T-helper 1 cell treated with Interleukin-12 subunit alpha and Interleukin-12 subunit beta and Interleukin-4 antibody, amounts not matched to agents 30 μg/mL and 1 μg/mL, for 36 hours (primary cell): ENCODE data around the gene AHNAK2.
A peak's percentile ranks its signal among the peaks of the same experiment; 100 is the strongest.
"Not testable (repeated sequence)": the region's sequence is repeated elsewhere in the genome, so short reads cannot be mapped to it uniquely, and the experiment has no call there.

Source experiments
- H3K27ac Mint-ChIP-seq: one replicate; pipeline ENCODE4 v1.8.0; 2021; ENCODE audit warnings: mild to moderate bottlenecking, mixed read lengths
- H3K27me3 Mint-ChIP-seq: one replicate; pipeline ENCODE4 v1.8.0; 2021; ENCODE audit warnings: low read depth, mixed read lengths
- H3K36me3 Mint-ChIP-seq: one replicate; pipeline ENCODE4 v1.8.0; 2021; ENCODE audit warnings: low read depth, mixed read lengths
- H3K4me1 Mint-ChIP-seq: one replicate; pipeline ENCODE4 v1.8.0; 2021; ENCODE audit warnings: low read depth, mixed read lengths
- H3K4me3 Mint-ChIP-seq: one replicate; pipeline ENCODE4 v1.8.0; 2021; ENCODE audit warnings: mild to moderate bottlenecking, moderate library complexity, mixed read lengths
- H3K9me3 Mint-ChIP-seq: one replicate; pipeline ENCODE4 v1.8.0; 2021; ENCODE audit warnings: mixed read lengths

Gene AHNAK2

DNA sequence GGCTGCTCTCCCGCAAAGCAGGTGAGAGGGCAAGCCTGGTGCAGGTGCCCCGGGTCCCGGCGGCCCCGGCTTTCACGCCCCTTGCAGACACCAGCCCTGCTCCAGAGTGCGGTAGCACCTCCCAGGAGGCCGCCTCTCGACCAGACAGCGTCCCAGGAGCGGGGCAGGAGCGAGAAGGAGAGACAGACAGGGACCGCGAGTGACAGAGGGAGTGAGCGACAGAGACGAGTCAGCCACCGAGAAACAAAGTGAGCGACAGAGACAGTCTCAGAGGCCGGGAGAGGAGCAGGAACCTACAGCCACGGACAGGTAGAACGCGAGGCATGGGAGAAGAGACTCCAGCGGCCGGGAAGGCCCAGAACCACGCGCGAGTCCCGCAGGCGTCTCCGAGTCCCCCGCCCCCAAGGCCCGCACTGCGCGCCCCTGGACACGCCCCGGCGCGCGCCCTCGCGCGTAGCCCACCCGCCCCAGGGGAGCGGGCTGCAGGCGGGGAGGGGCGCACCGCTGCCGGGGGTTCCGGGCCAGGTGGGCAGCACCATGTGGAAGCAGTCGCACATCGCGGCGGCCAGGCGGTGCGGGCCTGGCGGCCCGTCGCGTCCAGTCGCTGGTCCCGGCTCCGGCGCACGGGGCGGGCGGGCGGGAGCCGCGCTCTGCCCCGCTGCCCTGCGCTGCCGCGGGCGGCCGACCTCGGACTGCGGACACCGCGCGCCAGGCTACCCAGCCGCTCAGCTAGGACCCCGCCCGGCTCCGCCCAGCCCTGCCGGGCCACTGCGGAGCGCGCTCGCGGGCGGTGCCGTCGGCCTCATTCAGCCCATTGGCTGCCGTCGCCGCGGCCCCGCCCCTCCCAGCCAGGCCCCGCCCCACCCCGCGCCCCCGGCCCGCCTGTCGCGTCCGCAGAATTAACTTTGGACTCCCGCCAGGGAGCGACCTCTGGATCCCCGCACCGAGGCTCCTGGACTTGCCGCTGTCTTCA is at the start of gene AHNAK2:
Gene AHNAK2 (minus strand): TSS at position 694 of the 973 bp plus-strand sequence. CDS start 137 bp downstream, at position 557.
- no peaks in the 10 kb centered on the region for H3K9me3 Mint-ChIP-seq
- peaks cover 29% of the 10 kb centered on the region for H3K27me3 Mint-ChIP-seq
- peak within 1 kb of the TSS; percentile 79 for H3K4me3 Mint-ChIP-seq
- H3K27ac Mint-ChIP-seq: no peak within 1 kb of the TSS
- peaks cover 5% of the 10 kb centered on the region for H3K4me1 Mint-ChIP-seq
- no peaks in the 10 kb centered on the region for H3K36me3 Mint-ChIP-seq

DNA sequence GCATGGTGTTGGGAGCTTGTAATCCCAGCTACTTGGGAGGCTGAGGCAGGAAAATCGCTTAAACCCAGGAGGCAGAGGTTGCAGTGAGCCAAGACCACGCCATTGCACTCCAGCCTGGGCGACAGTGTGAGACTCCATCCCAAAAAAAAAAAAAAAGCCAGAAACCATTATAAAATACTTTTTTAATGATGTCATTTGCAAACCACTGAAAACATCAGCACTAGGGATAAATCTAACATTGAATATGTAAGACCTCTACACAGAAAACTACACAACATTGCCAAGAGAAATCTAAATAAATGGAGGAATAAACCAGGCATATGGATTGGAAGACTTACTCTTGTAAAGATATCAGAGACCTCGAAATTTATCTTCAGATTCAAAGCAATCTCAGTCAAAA is 49.5 kb upstream of the AHNAK2 start:
- peaks cover 19% of the 10 kb centered on the region for H3K4me1 Mint-ChIP-seq
- H3K9me3 Mint-ChIP-seq, H3K27me3 Mint-ChIP-seq, H3K4me3 Mint-ChIP-seq, H3K36me3 Mint-ChIP-seq, H3K27ac Mint-ChIP-seq: not testable (repeated sequence)

DNA sequence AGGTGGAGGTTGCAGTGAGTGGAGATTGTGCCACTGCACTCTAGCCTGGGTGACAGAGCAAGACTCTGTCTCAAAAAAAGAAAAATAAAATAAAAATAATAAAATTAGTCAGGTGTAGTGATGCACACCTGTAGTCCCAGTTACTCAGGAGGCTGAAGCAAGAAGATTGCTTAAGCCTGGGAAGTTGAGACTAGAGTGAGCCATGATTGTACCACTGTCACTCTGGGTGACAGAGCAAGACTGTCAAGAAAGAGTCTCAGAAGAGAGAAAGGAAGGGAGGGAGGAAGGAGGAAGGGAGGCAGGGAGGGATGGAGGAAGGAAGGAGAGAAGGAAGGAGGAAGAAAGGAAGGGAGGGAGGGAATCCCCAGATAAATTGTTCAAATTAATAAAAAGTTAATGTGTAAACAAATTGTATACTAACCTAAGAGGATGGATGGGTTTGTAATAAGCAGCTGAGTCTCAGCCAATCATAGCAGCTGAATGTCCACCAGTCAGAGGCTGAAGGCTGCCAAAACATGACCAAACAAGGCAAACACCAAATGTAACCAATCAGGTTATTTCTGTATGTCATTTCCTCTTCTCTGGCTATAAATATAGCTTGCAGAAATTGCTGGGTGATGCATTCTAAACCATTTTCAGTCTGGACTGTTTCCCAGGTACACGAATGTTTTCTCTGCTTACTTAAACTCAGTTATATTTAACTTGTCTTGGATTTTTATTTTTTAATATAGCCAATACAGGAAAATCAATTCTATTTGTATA is 48.8 kb upstream of the AHNAK2 start:
- Mint-ChIP-seq H3K4me3 (no peak overlapping the region), H3K4me1 (peaks cover 19% of the 10 kb centered on the region), H3K36me3 (peaks cover 5% of the 10 kb centered on the region), H3K27ac (peak overlapping the region; percentile 71), H3K27me3 (no peaks in the 10 kb centered on the region), H3K9me3 (peaks cover 3% of the 10 kb centered on the region)

DNA sequence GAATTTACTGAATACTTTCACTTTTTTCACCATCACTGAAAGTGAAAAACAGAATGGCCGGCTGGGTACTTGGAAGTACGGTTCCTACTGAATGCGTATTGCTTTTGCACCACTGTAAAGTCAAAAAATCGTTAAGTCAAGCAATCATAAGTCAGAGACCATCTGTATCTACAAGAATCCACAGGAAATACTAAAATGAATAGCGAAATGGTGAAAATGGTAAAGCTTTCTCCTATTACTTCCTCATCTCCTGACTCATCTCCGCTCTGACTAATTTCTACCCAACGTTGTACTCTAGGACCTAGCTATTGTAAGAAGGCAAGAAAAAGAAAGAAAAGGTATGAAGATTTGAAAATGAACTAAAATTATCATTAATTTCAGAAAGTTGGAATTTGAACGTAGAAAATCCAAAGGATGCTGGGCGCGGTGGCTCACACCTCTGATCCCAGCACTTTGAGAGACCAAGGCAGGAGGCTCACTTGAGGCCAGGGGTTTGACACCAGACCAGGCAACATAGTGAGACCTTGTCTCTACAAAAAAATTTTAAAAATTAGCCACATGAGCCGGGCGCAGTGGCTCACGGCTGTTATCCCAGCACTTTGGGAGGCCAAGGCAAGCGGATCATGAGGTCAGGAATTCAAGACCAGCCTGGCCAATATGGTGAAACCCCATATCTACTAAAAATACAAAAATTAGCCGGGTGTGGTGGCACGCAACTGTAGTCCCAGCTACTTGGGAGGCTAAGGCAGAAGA is 48.0 kb upstream of the AHNAK2 start:
- peaks cover 5% of the 10 kb centered on the region for H3K36me3 Mint-ChIP-seq
- peaks cover 3% of the 10 kb centered on the region for H3K9me3 Mint-ChIP-seq
- peak overlapping the region; percentile 71 for H3K27ac Mint-ChIP-seq
- H3K4me3 Mint-ChIP-seq: peak overlapping the region; percentile 15
- peaks cover 24% of the 10 kb centered on the region for H3K4me1 Mint-ChIP-seq
- no peaks in the 10 kb centered on the region for H3K27me3 Mint-ChIP-seq

DNA sequence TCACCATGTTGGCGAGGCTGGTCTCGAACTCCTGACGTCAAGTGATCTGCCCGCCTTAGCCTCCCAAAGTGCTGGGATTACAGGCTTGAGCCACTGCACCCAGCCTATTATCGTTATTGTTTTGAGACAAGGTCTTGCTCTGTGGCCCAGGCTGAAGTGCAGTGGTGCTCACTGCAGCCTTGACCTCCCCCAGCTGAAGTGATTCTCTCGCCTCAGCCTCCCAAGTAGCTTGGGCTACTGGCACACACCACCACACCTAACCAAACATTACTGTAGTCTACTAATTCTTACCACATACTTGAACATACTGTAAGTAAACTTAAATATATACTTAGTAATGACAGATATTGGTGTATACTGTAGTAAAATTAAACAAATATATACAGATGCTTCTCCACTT is 47.3 kb upstream of the AHNAK2 start:
- Mint-ChIP-seq H3K4me1 (peaks cover 24% of the 10 kb centered on the region), H3K9me3 (peaks cover 3% of the 10 kb centered on the region), H3K27me3 (no peaks in the 10 kb centered on the region), H3K4me3 (no peak overlapping the region), H3K27ac (peak overlapping the region; percentile 45), H3K36me3 (peaks cover 5% of the 10 kb centered on the region)

DNA sequence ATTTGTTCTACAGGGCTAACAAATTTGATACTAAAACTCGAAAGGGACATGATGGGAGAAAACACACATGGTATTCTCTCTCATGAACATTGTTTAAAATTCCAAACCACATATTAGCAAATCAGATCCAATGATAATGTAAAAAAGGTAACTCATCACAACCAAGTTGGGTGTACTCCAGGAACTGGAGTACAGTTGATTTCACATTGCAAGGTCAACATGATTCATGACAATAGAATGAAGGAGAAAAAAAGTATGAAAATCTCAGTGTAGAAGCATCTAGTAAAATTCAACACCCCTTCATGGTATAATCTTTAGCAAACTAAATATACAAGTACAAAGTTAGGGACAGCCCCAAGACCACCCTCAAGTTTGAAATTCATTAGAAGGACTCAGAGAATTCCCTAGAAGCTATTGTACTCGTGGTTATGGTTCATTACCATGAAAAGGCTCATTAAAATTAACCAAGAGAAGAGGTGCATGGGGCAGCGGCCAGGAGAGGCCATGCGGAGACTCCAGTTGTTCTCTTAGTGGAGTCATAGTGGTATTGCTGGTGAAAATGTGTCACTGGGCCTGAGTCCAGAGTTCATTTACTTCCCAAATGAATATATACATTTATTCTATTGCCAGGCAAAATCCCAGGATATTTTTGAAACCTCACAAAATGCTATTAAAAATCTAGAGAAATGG is 45.8 kb upstream of the AHNAK2 start:
- no peaks in the 10 kb centered on the region for H3K27me3 Mint-ChIP-seq
- H3K27ac Mint-ChIP-seq: no peak overlapping the region
- H3K4me3 Mint-ChIP-seq: no peak overlapping the region
- H3K9me3 Mint-ChIP-seq: peaks cover 3% of the 10 kb centered on the region
- peaks cover 32% of the 10 kb centered on the region for H3K4me1 Mint-ChIP-seq
- peaks cover 14% of the 10 kb centered on the region for H3K36me3 Mint-ChIP-seq

DNA sequence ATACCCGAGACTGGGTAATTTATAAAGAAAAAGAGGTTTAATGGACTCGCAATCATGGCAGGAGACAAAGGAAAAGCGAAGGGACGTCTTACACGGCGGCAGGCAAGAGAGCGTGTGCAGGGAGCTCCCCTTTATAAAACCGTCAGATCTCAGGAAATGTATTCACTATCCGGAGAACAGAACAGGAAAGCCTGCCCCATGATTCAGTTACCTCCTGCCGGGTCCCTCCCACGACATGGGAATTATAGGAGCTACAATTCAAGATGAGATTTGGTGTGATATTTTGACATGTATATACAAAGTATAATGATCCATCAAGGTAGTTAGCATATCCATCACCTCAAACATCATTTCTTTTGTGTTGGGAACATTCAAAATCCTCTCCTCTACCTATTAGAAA is 45.0 kb upstream of the AHNAK2 start:
- H3K27ac Mint-ChIP-seq: no peak overlapping the region
- peaks cover 15% of the 10 kb centered on the region for H3K36me3 Mint-ChIP-seq
- no peak overlapping the region for H3K4me3 Mint-ChIP-seq
- peaks cover 36% of the 10 kb centered on the region for H3K4me1 Mint-ChIP-seq
- no peaks in the 10 kb centered on the region for H3K27me3 Mint-ChIP-seq
- H3K9me3 Mint-ChIP-seq: peaks cover 3% of the 10 kb centered on the region

DNA sequence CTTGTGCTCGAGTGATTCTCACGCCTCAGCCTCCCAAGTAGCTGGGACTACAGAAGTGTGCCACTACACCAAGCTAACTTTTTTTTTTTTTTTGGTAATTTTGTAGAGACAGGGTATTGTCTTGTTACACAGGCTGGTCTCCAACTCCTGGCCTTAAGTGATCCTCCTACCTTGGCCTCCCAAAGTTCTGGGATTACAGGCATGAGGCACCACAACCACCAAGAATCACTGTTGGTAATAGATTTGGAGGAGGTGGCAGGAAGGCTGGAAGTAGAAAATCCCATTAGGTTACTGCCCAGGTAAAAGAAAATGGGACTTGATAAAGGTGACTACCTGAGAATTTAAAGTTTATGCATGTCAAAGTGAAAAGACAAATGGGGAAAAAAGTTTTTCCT is 44.1 kb upstream of the AHNAK2 start:
- peak overlapping the region; percentile 61 for H3K27ac Mint-ChIP-seq
- H3K4me1 Mint-ChIP-seq: peaks cover 40% of the 10 kb centered on the region
- H3K27me3 Mint-ChIP-seq: no peaks in the 10 kb centered on the region
- H3K36me3 Mint-ChIP-seq: peaks cover 17% of the 10 kb centered on the region
- H3K9me3 Mint-ChIP-seq: peaks cover 3% of the 10 kb centered on the region
- peak overlapping the region; percentile 85 for H3K4me3 Mint-ChIP-seq

DNA sequence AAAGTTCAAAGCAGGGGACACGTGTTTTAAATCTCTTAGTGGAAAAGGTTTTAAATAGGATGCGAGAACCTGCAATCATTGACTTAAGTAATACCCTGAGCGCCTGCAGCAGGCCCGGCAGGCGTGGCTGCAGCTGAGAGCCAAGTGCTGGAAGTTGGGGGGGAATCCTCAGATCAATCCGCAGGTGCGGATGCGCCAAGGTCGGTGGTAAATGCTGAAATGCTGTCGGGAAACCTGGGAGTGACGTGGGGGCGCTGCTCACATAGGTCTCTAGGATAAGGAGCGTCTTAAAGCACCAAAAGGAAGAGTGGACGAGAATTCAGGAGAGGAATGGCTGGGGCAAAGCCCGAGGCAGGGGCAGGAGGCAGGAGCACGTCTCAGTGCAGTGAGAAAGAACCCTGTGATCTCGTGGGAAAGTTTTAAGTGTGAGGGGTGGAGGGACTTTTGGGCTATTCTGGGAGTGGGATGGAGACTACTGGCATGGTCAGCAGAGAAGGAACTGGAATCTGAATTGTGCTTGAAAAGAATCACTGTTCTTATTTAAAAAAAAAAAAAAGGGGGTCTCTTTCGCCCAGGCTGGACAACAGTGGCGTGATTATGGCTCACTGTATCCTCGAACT is 43.6 kb upstream of the AHNAK2 start:
- H3K9me3 Mint-ChIP-seq: peaks cover under 1% of the 10 kb centered on the region
- no peaks in the 10 kb centered on the region for H3K27me3 Mint-ChIP-seq
- H3K4me3 Mint-ChIP-seq: peak overlapping the region; percentile 85
- H3K4me1 Mint-ChIP-seq: peaks cover 42% of the 10 kb centered on the region
- peaks cover 17% of the 10 kb centered on the region for H3K36me3 Mint-ChIP-seq
- H3K27ac Mint-ChIP-seq: peak overlapping the region; percentile 61

DNA sequence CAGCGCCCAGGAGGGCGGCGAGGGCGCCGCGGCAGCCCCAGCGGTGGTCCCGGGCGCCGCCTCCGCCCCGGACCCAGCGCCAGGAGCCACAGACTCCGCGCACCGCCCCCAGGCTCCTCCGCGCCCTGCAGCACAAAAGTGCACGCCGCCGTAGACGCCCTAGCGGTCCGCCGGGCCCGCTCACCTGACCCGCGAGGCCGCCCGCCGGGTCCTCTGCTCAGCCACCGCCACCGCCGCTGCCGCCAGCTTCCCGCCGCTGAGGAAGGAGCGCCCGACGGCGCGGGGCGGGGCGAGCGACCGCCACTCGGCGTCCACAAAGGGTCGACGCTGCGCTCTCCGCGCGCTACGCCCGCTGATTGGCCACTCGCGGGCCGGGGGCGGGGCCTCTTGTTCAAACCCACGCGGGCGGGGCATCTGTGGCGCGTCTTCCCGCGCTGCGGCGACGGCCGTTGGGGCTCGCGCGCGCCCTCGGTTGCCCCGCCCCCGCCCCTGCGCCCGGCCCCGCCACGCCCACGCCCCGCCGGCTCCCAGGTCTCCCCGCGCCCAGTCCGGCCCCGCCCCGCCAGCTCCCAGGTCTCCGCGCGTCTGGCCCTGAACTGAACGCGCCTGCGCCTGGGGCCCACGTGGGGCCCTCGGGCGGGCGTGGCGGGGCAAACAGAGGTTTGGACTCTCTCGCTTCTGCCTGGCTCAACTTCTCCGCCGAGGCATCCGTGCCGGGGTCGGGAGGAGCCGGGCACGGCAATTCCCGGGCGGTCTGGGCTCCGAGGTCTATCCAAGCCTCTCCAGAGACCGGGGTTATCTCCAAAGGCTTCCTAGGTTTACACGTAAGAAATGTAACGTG is 42.9 kb upstream of the AHNAK2 start, which contains the start of gene CDCA4:
Gene CDCA4 (minus strand): TSS at position 269 of the 841 bp plus-strand sequence. CDS start 9,154 bp downstream, outside the sequence.
- H3K4me1 Mint-ChIP-seq: peaks cover 45% of the 10 kb centered on the region
- no peaks in the 10 kb centered on the region for H3K9me3 Mint-ChIP-seq
- peaks cover 22% of the 10 kb centered on the region for H3K36me3 Mint-ChIP-seq
- peak within 1 kb of the TSS; percentile 89 for H3K27ac Mint-ChIP-seq
- H3K4me3 Mint-ChIP-seq: peak within 1 kb of the TSS; percentile 92
- no peaks in the 10 kb centered on the region for H3K27me3 Mint-ChIP-seq

DNA sequence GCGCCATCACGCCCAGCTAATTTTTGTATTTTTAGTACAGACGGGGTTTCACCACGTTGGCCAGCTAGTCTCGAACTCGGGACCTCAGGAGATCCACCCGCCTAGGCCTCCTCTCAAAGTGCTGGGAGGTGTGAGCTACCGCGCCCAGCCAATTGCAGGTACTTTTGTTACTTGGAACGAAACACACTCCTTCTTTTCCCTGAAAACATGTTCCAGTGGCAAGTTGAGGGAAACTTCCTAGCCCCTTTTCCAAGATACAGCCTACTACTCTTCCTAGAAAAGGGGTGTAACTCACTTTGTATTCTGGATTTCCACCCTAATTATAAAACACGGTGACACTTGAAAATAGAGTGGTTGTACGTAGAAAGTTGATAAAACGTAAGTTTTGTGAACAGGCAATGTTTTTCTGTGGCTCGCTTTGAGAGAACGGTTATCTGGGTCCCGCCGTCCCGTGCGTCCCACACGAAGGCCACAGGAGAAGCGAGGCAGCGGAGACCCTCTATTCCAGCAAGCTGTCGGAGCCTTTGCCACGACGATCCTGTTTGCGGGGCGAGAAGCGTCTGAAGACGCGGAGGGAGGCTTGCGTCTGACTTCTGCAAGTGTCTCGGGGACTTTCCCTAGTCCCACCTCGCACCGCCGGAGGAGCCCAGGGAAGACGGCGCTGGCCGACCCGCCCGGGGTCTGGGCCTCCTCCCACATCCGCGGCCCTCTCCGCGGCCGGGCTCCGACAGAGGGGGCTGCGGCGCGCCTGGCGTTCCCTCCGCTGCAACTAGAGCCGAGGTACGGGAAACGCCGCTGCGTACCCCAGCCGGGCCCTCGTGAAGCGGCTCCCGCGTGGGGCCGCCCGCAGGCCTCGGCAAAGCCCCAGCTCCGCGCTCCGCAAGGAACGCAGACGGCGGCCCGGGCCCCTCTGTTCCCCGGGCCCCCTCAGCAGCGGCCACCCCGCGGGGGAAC is 42.0 kb upstream of the AHNAK2 start:
- Mint-ChIP-seq H3K4me1 (peaks cover 48% of the 10 kb centered on the region), H3K9me3 (no peaks in the 10 kb centered on the region), H3K4me3 (peak overlapping the region; percentile 92), H3K36me3 (peaks cover 23% of the 10 kb centered on the region), H3K27me3 (no peaks in the 10 kb centered on the region), H3K27ac (peak overlapping the region; percentile 89)

DNA sequence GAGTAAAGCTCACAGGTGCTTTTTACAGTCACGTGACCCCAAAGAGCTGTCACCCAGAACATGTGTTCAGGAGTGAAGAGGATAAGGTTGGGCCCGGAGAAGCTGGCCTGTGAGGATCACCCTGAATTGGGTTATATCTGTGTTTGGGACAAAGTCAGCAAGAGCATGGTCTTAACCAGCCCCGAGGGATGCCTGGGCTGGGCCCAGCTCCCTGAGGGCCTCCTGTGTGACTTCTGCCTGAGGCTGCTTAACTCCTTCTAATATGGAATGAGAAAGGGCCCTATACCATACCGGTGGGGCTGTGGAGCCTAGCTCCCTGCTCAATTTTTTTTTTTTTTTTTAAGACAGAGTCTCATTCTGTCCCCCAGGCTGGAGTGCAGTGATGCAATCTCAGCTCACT is 40.2 kb upstream of the AHNAK2 start:
- Mint-ChIP-seq H3K36me3 (peaks cover 26% of the 10 kb centered on the region), H3K4me3 (peak overlapping the region; percentile 92), H3K27ac (peak overlapping the region; percentile 59), H3K9me3 (no peaks in the 10 kb centered on the region), H3K27me3 (no peaks in the 10 kb centered on the region), H3K4me1 (peaks cover 56% of the 10 kb centered on the region)
